A549 (cell line): ENCODE measurements around the gene COMMD7. TPM values are rescaled to one million over a fixed set of nuclear protein-coding genes. Genes with fewer than 3 reads are reported as not detected.

Source experiments
- ATAC-seq, 2 experiments: fragments of 200-7000 bp in 1 of 2; fragments of >200 bp in 1 of 2; cut with Nextera tagmentation in 1 of 2; cut with Tn5 transposase in 1 of 2; 3 replicates each; pipeline versions ENCODE4 v1.8.0 to v1.9.1; 2018 to 2020; ENCODE audit warnings: mild to moderate bottlenecking in 1 of 2, moderate library complexity in 1 of 2
- CTCF ChIA-PET: fragments of 300-600 bp; sonication (Branson Sonifier 250); formaldehyde crosslinking; extraction: SDS; loops from one replicate; lab custom pipeline; 2021; ENCODE audit warnings: antibody characterized with exemption, inconsistent platforms; lab: Yijun Ruan, JAX
- POLR2A ChIA-PET: fragments of 350-600 bp; formaldehyde crosslinking; extraction: SDS; loops from one replicate; lab custom pipeline; 2021; ENCODE audit warnings: antibody characterized with exemption, inconsistent platforms; lab: Yijun Ruan, JAX
- DNase-seq, 2 experiments: peaks; one replicate each; pipeline versions ENCODE4 v3.0.0 to v3.0.0-alpha.2; 2011 to 2016; ENCODE audit warnings: low read depth in 1 of 2, low spot score in 1 of 2
- FAIRE-seq: peaks from 2 replicates; lab custom pipeline; 2011; peaks lifted over from hg19 to GRCh38; lab: Jason Lieb, UNC
- H3K27ac ChIP-seq, 2 experiments: fragments of >200 bp; sonication (Bioruptor Twin); formaldehyde crosslinking; 3 replicates each; pipeline ENCODE4 v1.5.1; 2016 to 2017
- H3K4me1 ChIP-seq: fragments of >200 bp; sonication (Bioruptor Twin); formaldehyde crosslinking; 3 replicates; pipeline ENCODE4 v1.6.1; 2016
- H3K4me2 ChIP-seq: fragments of >200 bp; sonication (Bioruptor Twin); formaldehyde crosslinking; 3 replicates; pipeline ENCODE4 v1.6.1; 2016
- H3K4me3 ChIP-seq: fragments of >200 bp; sonication (Bioruptor Twin); formaldehyde crosslinking; 3 replicates; pipeline ENCODE4 v1.5.1; 2016
- H3K9me3 ChIP-seq: fragments of >200 bp; sonication (Bioruptor Twin); formaldehyde crosslinking; 3 replicates; pipeline ENCODE4 v1.6.1; 2016
- ATOH8 ChIP-seq: fragments of 250-450 bp; sonication (Bioruptor Pico); IDR thresholded peaks from 2 replicates; pipeline ENCODE4 v1.5.0; 2020; ENCODE audit warnings: low read depth, mild to moderate bottlenecking, moderate library complexity
- BCL3 ChIP-seq: fragments of >200 bp; sonication (Bioruptor Twin); formaldehyde crosslinking; IDR thresholded peaks from 3 replicates; pipeline ENCODE4 v1.6.1; 2016
- CBX2 ChIP-seq: fragments of 200-600 bp; sonication (generic); IDR thresholded peaks from 2 replicates; pipeline ENCODE4 v1.6.1; 2016; ENCODE audit warnings: low read depth, mild to moderate bottlenecking, borderline replicate concordance
- CHD4 ChIP-seq: fragments of 200-600 bp; sonication (generic); IDR thresholded peaks from 2 replicates; pipeline ENCODE4 v1.6.1; 2016; ENCODE audit warnings: antibody characterized with exemption, mild to moderate bottlenecking, borderline replicate concordance
- FOSL2 ChIP-seq, 2 experiments: fragments of 450-650 bp in 1 of 2; fragments of >200 bp in 1 of 2; sonication (Bioruptor Twin) in 1 of 2; formaldehyde crosslinking; IDR thresholded peaks; 2 replicates each; pipeline versions ENCODE4 v1.5.0 to v1.6.1; 2016 to 2020; ENCODE audit warnings: mild to moderate bottlenecking in 1 of 2, moderate library complexity in 1 of 2
- HES2 ChIP-seq: fragments of >200 bp; sonication (Bioruptor Twin); formaldehyde crosslinking; IDR thresholded peaks from 2 replicates; pipeline ENCODE4 v1.6.1; 2016
- HEYL ChIP-seq: fragments of 250-450 bp; sonication (Bioruptor Pico); IDR thresholded peaks from 2 replicates; pipeline ENCODE4 v1.8.0; 2021; ENCODE audit warnings: mild to moderate bottlenecking, moderate library complexity
- HMGXB4 ChIP-seq: fragments of 250-450 bp; sonication (Bioruptor Pico); IDR thresholded peaks from 2 replicates; pipeline ENCODE4 v1.5.0; 2021; ENCODE audit warnings: mild to moderate bottlenecking, moderate library complexity, borderline replicate concordance
- HOXA7 ChIP-seq: fragments of 250-450 bp; sonication (Bioruptor Pico); IDR thresholded peaks from 2 replicates; pipeline ENCODE4 v1.5.0; 2020; ENCODE audit warnings: mild to moderate bottlenecking, moderate library complexity
- HOXB13 ChIP-seq: fragments of 250-450 bp; sonication (Bioruptor Pico); IDR thresholded peaks from 2 replicates; pipeline ENCODE4 v1.5.0; 2020; ENCODE audit warnings: low read depth, mild to moderate bottlenecking, moderate library complexity
- NFE2L2 ChIP-seq: fragments of 150-350 bp; conservative IDR thresholded peaks from 2 replicates; pipeline ENCODE4 v1.6.1; 2014; ENCODE audit warnings: low read length
- RCOR1 ChIP-seq: fragments of 150-350 bp; IDR thresholded peaks from 2 replicates; pipeline ENCODE4 v1.6.1; 2014; ENCODE audit warnings: antibody characterized with exemption, low read length, low read depth
- REST ChIP-seq: fragments of 200-600 bp; sonication (generic); IDR thresholded peaks from 2 replicates; pipeline ENCODE4 v1.6.1; 2016; ENCODE audit warnings: antibody characterized with exemption, mild to moderate bottlenecking, moderate library complexity
- RFX5 ChIP-seq: fragments of 450-650 bp; IDR thresholded peaks from 2 replicates; pipeline ENCODE4 v1.7.1; 2014; ENCODE audit warnings: antibody characterized with exemption, mild to moderate bottlenecking, moderate library complexity
- ZNF302 ChIP-seq: fragments of 250-450 bp; sonication (Bioruptor Pico); IDR thresholded peaks from 2 replicates; pipeline ENCODE4 v1.9.0; 2021; ENCODE audit warnings: inconsistent platforms, mild to moderate bottlenecking, moderate library complexity
- WGBS: methylation state at CpG from one replicate; pipeline ENCODE4 v1.1.6; 2017; ENCODE audit errors: missing lambda C conversion rate; 5-methylcytosine and 5-hydroxymethylcytosine counted together
- polyA plus RNA-seq, 4 experiments: library from polyadenylated mRNA; depleted of rRNA in 3 of 4; stranded (reverse); fragments of >200 nt; fragmentation: RNase III in 1 of 4; extraction: RNeasy Plus Mini Kit Qiagen cat#74134 plus additional on column Dnase treatment in 1 of 4; gene quantifications; 2 replicates in 3 of 4; 3 replicates in 1 of 4; pipeline ENCODE4 v1.2.3, GENCODE V29; 2011 to 2017

The COMMD7 gene
- polyA plus RNA-seq, 2 of the 4 experiments (the other 2 are of a cell fraction), result 55.7 to 74.1 TPM

GRCh38 chr20:32727683-32728082 is 15.6 kb downstream of the COMMD7 start (continued):
- TF ChIP-seq HMGXB4, result no peak
- no peak for TF ChIP-seq NFE2L2
- TF ChIP-seq FOSL2 (IDR thresholded peaks at IDR 0.05), result no peak
- TF ChIP-seq FOSL2 (CRISPR knock-in tag; IDR thresholded peaks at IDR 0.05), result no peak
- TF ChIP-seq RFX5, result no peak
- no peak for TF ChIP-seq BCL3
- no peak for TF ChIP-seq HEYL (CRISPR knock-in tag)
- TF ChIP-seq, all 56 proteins: peak for 0

GRCh38 chr20:32718749-32719348 is 24.4 kb downstream of the COMMD7 start:
- Histone ChIP-seq H3K4me3 (no peak overlapping the region), H3K4me2 (no peak overlapping the region), H3K27ac (0 out of 6 replicates have a peak overlapping the region, but pooled peaks of 1 of the 2 experiments have one; percentile 40), H3K4me1 (no peaks in the 10 kb centered on the region), H3K9me3 (no peaks in the 10 kb centered on the region)
- no peak for FAIRE-seq
- no peak for DNase-seq
- WGBS, result 68% methylated on average over 3 of the region's 3 CpGs
- ChIA-PET CTCF (interaction anchor here (1.2 to 2.4 kb wide), 2 partner anchors 18 to 197 kb away, joined by 3 to 6 read pairs; no protein-coding TSS in a partner anchor), POLR2A (no interaction called here)
- ATAC-seq, result no peak
- no peak for TF ChIP-seq CHD4
- no peak for TF ChIP-seq CBX2
- TF ChIP-seq HES2, result no peak
- no peak for TF ChIP-seq HOXA7 (CRISPR knock-in tag)
- TF ChIP-seq HOXB13, result no peak
- no peak for TF ChIP-seq ZNF302 (CRISPR knock-in tag)
- no peak for TF ChIP-seq ATOH8 (CRISPR knock-in tag)
- no peak for TF ChIP-seq RCOR1
- TF ChIP-seq BCL3, result no peak
- no peak for TF ChIP-seq REST
